Left ventricle myocardium inferior (tissue), 1 donor: ENCODE data around the gene COG7. TPM values are rescaled to one million over a fixed set of nuclear protein-coding genes. Genes with fewer than 3 reads are reported as not detected.

Source experiments
- DNase-seq: peaks from one replicate; pipeline ENCODE4 v3.0.0-alpha.2; 2020
- H3K27ac ChIP-seq: fragments of 200-600 bp; replicated peaks from 2 replicates; pipeline ENCODE4 v1.8.0; 2021
- H3K27me3 ChIP-seq: fragments of 200-600 bp; 2 replicates; pipeline ENCODE4 v1.8.0; 2021; ENCODE audit warnings: low read depth
- H3K36me3 ChIP-seq: fragments of 200-600 bp; 2 replicates; pipeline ENCODE4 v1.8.0; 2021
- H3K4me1 ChIP-seq: fragments of 200-600 bp; 2 replicates; pipeline ENCODE4 v1.8.0; 2021
- H3K4me3 ChIP-seq: fragments of 200-600 bp; 2 replicates; pipeline ENCODE4 v1.8.0; 2021; ENCODE audit warnings: mild to moderate bottlenecking, moderate library complexity
- H3K9me3 ChIP-seq: fragments of 200-600 bp; replicated peaks from 2 replicates; pipeline ENCODE4 v1.8.0; 2021
- intact Hi-C: fragments of 100-400 bp; cut with micrococcal nuclease; formaldehyde crosslinking; loops from one replicate; pipeline ENCODE4 v1.11.0; 2022
- total RNA-seq: library from RNA; stranded (reverse); fragmentation: NEBNext Ultra II Directional; extraction: Animal tissue kit (Norgen Biotek cat#: 25700); gene quantifications from one replicate; pipeline ENCODE4 v1.2.1, GENCODE V29; 2021
- TF ChIP-seq, protein P1 (sequence below): fragments of 200-600 bp; IDR thresholded peaks from 2 replicates; pipeline ENCODE4 v1.8.0; 2021; ENCODE audit warnings: antibody characterized with exemption, mild to moderate bottlenecking, borderline replicate concordance
- donor health status: DM: no; HTN: yes; CAD: no; lungs with severe emphysema.

Gene COG7
- total RNA-seq, 1 donor from 2014 or later = 11.7 TPM

DNA sequence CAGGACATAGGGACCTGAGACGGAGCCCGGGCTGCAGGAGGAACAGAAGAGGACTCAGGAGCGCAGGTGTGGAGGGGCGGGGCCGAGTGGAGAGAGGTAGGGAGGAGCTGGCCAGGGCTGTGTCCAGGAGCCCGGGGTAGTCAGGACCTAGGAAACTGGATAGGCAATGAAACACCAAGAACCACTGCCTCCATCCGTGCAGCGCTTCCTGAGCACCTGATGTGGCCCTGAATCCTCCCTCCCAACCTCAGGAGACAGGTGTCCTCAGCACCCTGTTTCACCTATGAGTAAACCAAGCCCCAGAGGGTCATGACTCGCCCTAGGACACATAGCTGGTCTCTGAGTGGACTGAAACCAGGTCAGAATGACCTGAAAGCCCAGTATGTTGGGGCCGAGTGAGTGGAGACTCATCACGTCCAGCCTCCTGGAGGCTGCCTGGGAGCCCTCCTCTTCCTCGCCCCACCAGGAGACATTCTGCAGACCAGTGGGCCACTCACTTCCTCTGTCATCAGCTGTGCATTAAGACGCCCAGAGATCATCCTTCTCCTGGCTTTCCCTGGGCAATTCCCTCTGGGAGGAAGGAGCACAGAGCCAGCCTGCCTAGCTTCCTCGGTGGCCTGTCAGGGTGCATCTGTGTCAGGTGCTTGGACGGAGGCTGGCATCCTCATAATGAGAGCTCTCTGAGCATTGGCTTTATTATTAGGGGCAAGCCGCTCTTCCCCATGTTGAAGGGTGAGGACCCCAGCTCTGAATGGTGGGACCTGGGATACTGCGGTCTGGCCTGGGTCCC is 78.1 kb downstream of the COG7 start:
- no peak overlapping the region for H3K4me3 ChIP-seq
- no peaks in the 10 kb centered on the region for H3K9me3 ChIP-seq
- H3K36me3 ChIP-seq = no peaks in the 10 kb centered on the region
- no peak for DNase-seq
- peaks cover 46% of the 10 kb centered on the region for H3K27me3 ChIP-seq
- H3K4me1 ChIP-seq = no peaks in the 10 kb centered on the region
- intact Hi-C loops = no loop called here
- no peak overlapping the region for H3K27ac ChIP-seq
- TF ChIP-seq, protein P1, sequence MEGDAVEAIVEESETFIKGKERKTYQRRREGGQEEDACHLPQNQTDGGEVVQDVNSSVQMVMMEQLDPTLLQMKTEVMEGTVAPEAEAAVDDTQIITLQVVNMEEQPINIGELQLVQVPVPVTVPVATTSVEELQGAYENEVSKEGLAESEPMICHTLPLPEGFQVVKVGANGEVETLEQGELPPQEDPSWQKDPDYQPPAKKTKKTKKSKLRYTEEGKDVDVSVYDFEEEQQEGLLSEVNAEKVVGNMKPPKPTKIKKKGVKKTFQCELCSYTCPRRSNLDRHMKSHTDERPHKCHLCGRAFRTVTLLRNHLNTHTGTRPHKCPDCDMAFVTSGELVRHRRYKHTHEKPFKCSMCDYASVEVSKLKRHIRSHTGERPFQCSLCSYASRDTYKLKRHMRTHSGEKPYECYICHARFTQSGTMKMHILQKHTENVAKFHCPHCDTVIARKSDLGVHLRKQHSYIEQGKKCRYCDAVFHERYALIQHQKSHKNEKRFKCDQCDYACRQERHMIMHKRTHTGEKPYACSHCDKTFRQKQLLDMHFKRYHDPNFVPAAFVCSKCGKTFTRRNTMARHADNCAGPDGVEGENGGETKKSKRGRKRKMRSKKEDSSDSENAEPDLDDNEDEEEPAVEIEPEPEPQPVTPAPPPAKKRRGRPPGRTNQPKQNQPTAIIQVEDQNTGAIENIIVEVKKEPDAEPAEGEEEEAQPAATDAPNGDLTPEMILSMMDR = no peak

DNA sequence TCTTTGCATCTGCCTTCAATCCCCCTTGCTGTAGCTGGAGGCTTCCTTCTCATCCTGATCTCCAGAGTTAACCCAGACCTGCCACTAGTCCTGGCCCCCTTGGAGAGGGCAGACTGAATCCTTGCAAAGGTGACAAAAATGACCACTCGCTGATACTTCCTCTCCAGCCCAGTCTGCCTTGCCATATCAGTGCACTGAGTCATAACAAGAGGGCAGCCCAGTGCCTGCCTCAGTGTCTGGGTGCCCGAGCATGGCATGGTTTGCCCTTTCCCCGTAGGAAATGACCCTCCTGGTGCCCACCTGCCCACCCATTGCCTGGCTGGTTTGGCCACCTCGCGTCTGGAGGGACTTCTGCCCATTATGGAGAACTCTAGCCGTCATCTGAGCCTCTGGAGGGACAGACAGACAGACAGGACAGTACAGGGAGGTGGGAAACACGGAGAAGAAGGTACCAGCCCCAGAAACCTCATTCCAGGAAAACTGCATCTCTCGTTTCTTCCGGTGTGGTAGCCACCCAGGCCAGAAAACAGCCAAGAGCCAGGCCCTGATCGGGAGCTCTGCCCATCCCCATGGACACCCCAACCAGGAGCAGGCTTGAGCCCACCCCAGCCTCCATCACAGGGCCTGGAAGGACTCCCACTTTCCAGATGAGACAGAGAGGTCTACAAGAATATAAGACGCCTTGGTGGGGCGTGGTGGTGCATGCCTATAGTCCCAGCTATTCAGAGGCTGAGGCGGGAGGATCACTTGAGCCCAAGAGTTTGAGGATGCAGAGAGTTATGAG is 79.4 kb downstream of the COG7 start:
- peaks cover 56% of the 10 kb centered on the region for H3K27me3 ChIP-seq
- H3K4me1 ChIP-seq = no peaks in the 10 kb centered on the region
- intact Hi-C loops = no loop called here
- H3K36me3 ChIP-seq = no peaks in the 10 kb centered on the region
- no peak overlapping the region for H3K4me3 ChIP-seq
- no peaks in the 10 kb centered on the region for H3K9me3 ChIP-seq
- no peak overlapping the region for H3K27ac ChIP-seq
- TF ChIP-seq, protein P1 = no peak
- DNase-seq = no peak

GRCh38 chr16:23371368-23371767 is 81.6 kb downstream of the COG7 start:
- H3K27me3 ChIP-seq = peaks cover 51% of the 10 kb centered on the region
- H3K36me3 ChIP-seq = no peaks in the 10 kb centered on the region
- intact Hi-C loops = no loop called here
- no peak overlapping the region for H3K4me3 ChIP-seq
- H3K27ac ChIP-seq = no peak overlapping the region
- DNase-seq = no peak
- no peaks in the 10 kb centered on the region for H3K9me3 ChIP-seq
- H3K4me1 ChIP-seq = no peaks in the 10 kb centered on the region
- TF ChIP-seq, protein P1 = no peak

DNA sequence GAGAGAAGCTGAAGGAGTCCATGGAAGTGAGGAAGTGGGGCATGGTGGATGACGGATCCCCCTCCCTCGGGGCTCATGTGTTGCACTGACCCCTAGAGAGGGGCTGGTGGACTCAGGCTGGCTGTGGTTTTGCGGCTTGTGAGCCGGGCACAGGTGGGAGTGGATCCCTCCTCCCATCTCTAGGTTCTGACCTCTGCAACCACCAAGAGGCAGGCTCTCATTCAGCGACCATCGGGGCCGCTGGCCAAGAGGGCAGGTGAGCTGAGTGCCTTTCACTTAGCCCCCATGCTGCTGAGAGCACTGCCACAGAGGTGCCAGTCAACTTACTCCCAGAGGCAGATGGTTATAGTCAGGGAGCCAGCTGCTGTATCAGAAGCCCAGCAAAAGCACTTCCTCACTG is 83.6 kb downstream of the COG7 start:
- Histone ChIP-seq H3K4me3 (no peak overlapping the region), H3K4me1 (peaks cover 7% of the 10 kb centered on the region), H3K27me3 (peaks cover 45% of the 10 kb centered on the region), H3K9me3 (no peaks in the 10 kb centered on the region), H3K36me3 (no peaks in the 10 kb centered on the region), H3K27ac (no peak overlapping the region)
- intact Hi-C loops = no loop called here
- TF ChIP-seq, protein P1 = no peak
- no peak for DNase-seq

DNA sequence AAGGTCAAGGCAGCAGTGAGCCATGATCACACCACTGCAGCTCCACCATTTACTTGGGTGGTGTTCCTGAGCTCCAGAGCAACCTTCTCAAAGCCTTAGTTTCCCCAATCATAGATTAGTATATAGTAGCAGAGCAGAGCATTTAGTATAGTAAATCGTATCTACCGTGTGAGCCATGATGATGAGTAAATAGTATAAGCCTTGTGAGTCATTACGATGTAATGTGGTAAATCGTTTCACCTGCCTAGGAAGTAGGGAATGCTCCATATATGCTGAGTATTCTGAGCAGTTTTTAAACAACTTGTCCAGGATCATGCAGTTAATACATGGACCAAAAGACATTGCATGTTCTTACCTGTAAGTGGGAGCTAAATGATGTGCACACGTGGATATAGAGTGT is 84.5 kb downstream of the COG7 start:
- TF ChIP-seq, protein P1 = no peak
- H3K4me3 ChIP-seq = no peak overlapping the region

More for the DNA sequence above, 84.5 kb downstream of the COG7 start:
- H3K36me3 ChIP-seq = no peaks in the 10 kb centered on the region
- H3K9me3 ChIP-seq = no peaks in the 10 kb centered on the region
- DNase-seq = no peak
- peaks cover 42% of the 10 kb centered on the region for H3K27me3 ChIP-seq
- H3K27ac ChIP-seq = no peak overlapping the region
- intact Hi-C loops = no loop called here
- peaks cover 7% of the 10 kb centered on the region for H3K4me1 ChIP-seq
